HG02759 (cell line): Measurements from ENCODE around the gene INPP5D.

ENCODE experiments used
- ATAC-seq: cut with Tn5 transposase; IDR thresholded peaks from one replicate; pipeline ENCODE4 v1.9.1; 2021; ENCODE audit warnings: mild to moderate bottlenecking, moderate library complexity; ENCODE audit not compliant: unreplicated experiment

INPP5D gene

DNA sequence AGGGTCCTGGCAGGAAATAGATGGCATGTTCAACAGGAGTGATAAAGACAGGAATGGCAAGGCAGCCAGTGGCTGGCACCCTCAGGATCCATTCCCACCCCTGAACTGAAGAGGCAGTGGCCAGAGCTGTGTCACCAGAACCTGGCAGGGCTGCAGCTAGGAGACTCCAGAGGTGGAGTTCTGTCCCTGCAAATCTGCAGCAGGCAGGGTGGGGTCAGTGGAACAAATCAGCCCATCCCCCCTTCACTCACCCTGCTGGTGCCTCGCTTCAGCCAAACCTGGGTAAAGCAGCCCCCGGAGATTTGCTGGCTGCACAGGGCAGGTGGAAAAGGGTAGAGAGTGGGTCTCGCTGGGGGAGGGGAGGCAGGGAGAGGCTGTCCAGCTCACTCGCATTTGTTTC is 12.7 kb downstream of the INPP5D start:
- ATAC-seq, result no peak

DNA sequence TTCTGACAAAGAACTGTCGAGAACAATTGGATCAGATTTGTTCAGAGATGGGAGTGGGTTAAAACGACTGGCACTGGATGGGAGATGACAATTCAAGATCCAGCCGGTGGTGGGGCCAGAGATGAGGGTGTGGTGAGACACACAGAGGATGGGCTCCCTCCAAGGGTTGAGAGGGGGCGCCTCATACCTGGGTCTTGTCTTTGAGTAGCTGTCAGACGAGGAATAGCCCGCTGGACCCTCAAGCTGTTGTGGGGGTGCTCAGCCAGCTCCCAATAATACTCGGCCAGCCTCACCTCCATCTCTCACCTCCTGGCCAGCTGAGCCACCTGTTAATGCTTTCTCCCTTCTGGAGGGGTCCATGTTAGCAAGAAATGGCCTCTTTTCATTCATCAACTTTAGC is 14.0 kb downstream of the INPP5D start:
- ATAC-seq, result no peak

DNA sequence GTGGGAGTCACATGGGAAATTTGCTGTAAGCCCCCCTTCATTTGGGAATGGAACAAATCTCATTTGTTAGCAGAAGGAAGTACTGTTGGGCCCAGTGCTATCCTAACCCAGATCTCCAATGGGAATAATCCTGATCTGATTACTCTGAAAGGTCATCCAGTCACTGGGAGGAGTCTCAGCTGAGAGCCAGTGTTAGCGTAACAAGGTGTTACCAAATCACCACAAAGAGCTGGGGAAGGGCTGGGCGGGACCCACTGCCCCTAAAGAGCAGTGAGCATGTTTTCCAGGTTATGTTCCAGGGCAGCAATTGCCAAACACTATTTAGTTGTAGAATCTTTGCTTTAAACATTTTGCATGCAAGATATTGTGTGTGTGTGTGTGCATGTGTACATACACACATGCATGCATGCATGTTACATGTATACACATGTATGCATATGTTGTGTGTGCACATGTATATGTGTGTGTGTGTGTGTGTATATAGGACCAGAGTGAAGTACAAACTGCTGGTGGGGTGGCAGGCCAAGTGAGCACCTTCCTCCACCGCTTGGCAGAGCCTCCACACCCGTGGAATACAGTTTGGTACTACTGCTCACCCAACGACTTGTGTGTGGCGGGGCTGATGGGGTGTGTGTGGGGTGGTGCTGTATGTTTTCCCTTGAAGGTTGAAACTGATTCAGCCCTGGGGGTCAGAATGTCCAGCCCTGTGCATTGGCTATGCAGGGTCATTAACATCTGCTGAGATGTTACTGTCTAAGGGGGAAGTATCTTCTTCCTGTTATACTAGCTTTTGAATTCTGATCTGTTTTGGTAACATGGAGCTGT is 15.2 kb downstream of the INPP5D start:
- ATAC-seq, result peak; percentile 26

DNA sequence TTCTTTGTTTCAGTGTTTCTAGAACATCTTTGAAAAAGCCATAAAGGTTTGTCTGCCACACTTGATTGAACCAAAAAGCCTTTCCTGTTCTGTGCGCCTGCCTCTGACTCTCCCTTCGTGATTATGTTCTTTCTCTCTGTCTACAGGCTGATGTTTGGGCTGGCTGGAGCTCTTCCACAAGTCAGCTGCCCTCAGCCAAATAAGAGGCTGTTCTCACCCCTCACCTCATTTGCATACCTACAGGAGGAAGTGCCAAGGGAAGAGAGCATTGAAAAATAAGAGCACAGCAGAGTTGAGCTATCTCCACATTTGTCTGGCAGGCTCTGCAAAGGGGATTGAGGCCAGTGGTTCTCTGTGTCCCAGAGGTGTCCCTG is 15.8 kb downstream of the INPP5D start:
- ATAC-seq, result peak; percentile 63

DNA sequence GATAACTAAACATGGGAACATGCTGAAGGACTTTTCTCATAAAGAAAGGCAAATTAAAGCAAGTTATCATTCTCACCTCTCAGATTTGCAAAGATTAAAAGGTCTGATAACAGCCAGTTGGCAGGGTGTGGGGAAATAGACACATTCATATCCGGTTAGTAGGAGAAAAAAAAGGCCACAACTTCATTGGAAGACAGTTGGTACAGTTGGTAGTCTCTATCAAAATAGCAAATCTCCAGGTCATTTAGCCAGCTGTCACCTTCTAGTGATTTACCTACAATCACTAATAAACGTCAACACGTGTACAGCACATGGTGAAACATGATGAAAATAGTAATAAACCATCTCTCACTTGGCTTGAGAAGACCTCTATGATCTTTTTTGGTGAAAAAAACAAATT is 16.6 kb downstream of the INPP5D start:
- no peak for ATAC-seq

DNA sequence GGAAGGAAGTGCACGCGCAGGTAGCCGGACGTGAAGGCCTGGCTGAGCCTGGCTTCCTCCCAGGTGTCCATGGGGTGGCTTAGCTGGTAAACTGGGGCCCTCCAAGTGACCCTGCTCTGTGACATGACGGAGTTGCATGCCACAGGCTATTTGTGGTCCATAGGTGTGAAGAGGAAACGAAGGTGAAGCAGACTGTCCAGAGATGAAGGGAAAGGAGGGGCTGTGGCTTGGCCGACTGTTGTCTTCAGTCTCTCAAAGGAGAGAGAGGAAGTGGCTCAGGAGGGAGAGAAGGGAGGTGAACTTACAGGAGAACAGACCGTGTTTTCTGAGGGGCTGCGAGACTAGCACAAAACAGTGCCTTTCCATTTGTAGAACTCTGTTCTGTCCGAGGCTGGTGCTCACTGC is 19.3 kb downstream of the INPP5D start:
- no peak for ATAC-seq

DNA sequence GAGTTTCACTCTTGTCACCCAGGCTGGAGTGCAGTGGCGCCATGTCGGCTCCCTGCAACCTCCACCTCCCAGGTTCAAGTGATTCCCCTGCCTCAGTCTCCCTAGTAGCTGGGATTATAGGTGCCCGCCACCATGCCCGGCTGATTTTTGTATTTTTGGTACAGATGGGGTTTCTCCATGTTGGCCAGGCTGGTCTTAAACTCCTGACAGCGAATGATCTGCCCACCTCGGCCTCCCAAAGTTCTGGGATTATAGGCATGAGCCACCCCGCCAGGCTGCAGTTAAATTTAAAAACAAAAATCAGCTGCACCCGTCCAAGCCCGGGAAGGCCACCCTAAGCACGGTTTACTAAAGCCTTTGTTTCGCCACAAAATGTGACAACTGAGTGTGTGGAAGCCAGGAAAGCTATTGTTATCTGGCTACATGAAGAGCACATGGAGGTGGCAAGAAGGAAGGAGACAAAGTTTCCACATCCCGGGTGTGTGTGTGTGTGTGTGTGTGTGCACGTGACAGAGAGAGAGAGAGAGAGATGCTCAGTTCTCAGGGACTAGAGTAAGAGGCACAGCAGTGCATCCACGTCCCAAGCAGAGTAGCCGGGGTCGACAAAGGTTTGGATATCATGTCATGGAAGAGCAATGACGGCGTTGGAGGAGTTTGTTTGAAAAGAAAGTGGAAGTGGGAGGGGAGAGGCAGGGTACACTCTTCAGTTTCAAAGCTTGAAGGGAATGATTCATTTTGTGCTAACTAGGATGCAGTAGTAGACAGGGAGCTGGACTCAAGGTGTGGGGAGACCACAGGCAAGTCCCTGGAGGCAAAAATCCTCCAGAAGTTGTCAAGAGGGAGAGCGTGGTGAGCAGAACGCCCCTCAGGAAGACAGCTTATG is 20.1 kb downstream of the INPP5D start:
- no peak for ATAC-seq

DNA sequence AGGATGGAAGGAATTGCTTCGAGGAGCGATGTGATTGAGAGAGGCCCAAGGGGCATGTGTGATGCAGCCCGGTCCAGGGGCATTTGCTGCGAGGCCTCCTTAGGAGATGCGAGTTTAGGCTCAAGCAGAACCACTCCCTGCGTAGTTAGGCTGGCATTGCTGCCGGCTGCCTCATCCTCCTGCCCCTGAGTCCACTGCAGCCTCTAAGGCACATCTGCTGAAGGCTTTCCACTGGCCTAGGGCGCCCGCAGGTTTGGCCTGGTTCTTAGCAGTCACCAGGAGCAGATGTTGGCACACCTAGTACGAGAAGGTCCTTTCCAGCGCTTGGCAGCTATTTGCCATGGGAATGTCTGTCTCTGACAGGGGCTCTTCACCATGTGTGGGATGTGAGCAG is 20.7 kb downstream of the INPP5D start:
- ATAC-seq, result no peak

DNA sequence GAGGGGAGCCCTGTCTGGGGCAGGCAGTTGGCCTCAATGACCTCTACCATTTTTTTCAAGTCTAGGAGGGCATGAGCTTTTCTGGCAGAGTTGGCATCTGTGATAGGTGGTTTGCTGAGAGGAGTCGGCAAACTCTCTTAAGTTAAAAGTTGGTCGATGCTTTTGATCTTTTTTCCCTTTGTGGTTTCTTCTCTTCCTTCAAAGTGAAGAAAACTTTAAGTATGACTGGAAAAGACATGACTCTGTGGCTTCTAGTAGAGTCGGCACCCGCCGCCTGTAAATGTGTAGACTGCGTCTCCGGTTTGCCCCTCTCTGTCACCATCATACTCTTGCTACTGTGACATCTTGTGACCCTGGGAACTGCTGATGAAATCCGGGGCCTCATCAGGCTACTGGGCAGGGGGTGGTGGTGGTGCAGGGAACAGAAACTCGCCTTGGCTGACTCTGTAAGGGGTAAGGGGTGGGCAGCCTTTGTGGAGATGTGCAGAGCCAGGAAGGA is 21.1 kb downstream of the INPP5D start:
- peak; percentile 27 for ATAC-seq

DNA sequence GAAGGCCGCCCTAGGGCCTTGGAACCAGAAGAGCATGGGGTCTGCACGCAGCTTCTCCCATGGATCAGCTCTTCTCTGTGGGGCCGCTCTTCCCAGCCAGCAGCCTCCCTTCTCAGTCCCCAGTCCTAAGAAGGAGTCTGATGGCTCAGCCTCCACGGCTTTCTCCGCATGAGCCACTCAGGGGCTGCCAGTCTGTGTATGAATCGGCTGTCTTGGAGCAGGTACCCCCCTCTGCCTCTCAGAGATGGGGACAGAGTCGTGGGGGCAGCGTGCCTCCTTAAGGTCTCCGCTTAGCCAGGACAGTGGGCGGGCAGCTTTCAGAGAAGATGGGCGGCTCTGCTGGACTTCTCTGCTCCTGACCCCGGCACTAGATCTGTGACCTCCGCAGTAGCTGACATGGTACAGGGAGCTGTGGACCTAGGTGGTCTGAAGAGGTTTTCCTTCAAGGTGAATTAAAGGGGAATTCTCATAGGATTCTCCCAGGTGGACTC is 21.6 kb downstream of the INPP5D start:
- ATAC-seq, result peak; percentile 2

DNA sequence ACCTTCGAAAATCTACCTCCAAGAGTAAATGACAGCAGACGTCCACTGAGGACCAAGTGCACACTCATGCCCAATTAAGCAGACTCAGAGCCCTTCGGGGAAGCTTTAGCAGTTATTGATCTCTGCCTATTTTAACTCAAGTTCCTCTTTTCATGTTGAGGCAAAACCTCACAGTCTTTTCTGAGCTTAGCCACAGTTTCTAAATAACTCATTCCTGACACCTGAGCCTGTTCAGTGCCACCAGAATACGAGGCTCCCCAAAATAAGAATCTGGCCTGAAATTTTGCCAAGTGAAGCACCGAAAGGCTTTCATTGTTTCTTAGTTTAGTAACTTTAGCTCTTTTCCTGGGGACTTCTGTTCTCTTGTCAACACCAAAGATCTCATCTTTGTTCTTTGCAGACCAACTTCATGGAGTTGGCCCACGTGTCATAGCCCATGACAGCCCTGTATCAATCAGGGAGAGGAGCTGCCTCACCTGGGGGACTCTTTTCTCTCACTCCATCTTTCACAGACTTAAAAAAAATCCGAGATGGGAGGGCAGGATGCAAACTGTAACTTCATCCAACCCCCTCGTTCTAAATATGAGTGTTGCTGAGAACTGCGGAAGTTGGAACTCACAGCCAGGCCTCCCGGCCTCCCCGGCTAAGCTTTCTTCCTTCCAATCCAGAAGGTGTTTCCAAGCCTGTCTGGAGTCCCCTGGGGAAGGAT is 22.2 kb downstream of the INPP5D start:
- peak; percentile 46 for ATAC-seq

DNA sequence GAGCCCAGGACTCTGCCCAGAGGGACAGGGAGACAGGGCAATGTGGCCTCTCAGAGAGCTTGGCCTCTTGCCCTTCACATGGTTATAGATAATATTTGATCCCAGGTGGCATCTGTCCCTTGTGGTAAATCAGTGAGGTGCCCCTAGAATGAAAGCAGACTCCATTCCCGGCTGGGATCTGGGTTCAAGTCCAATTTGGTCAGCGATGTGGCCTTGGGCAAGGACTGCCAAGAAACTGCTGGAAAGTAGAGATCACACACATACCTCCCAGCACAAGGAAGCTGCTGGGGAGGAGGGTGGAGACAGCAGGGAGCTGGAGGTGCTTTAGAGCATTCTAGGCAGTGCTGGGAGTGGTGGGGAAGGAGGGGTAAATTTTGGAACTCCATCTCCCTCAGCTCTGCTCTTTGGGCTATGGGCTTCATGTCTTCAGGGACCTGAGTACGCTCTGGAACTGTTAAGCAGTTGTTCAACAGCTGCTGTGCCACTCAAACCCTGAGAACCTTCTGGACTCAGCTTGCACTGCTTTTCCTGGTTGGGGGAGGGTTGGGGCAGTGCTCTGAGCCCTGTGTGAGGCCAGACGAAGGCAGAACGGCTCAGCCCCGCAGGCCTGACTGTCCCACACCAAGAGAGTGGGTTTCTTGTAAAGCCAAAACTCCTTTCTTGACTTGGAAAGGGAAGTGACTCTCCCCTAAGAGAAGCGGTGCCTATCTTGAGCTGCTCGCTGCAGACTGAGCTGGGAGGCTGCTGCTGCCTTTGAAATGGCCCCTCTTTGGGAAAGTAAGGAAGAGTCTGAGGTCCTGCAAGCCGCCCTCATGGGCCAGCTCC is 23.0 kb downstream of the INPP5D start:
- no peak for ATAC-seq

DNA sequence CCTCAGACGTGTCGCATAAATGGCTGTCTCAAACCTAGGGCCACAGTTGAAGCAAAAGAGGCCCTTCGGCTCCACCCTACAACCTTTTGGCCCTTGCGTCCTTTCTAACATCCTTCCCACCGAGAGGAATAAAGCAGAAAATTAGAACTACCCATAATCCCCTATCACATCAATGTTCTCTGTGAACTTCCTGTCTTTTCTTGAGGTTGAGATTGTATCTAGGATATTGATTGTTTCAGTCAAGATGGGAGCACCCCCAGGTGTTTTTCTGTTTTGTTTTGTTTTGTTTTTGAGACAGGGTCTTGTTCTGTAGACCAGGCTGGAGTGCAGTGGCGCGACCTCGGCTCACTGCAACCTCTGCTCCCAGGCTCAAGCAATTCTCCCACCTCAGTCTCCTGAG is 23.6 kb downstream of the INPP5D start:
- no peak for ATAC-seq

DNA sequence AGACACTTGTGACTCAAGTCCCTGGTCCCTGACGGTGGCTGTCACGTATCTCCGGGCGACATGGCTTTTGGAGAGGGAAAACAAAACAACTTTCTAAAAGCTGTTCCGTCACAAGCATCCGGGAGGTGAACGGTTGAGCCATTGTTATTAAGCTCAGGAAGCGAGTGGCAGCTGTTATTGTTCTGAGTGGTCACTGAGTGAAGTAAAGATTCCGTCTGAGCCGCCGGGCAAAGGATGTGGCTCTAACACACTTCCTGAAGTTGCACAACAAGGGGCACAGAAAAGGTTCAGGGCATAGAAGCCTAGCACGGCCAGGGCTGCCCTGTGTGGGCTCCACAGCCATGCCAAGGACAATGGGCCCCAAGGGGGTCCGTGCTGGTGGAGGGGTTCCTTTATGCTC is 24.3 kb downstream of the INPP5D start:
- peak; percentile 18 for ATAC-seq

DNA sequence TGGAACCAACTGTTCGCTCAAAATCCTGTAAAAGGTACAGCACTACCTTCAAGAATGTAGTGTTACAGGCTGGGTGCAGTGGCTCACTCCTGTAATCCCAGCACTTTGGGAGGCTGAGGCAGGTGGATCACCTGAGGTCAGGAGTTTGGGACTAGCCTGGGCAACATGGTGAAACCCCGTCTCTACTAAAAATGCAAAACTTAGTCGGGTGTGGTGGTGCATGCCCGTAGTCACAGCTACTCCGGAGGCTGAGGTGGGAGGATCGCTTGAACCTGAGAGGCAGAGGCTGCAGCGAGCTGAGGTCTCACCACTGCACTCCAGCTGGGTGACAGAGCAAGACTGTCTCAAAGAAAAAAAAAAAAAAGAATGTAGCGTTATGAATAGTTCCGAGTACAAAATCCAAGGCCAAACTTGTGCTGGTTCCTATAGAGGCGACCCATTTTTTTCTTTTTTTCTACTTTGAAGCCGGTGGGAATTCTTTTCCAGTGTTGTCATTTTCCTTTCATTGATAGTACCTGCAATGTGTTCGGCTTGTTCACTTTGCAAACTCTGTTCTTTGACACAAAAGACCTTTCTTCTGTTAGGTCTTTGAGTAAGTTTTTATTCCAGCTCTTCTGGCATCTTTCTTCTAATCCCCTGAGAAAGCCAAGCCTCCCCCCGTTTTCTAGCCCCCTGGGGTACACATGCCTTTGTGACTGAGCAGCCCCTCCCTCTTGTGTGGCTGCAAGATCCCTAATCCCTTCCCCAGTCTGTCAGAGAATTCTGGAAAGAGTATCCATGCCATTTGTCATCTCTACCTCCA is 25.1 kb downstream of the INPP5D start:
- no peak for ATAC-seq

DNA sequence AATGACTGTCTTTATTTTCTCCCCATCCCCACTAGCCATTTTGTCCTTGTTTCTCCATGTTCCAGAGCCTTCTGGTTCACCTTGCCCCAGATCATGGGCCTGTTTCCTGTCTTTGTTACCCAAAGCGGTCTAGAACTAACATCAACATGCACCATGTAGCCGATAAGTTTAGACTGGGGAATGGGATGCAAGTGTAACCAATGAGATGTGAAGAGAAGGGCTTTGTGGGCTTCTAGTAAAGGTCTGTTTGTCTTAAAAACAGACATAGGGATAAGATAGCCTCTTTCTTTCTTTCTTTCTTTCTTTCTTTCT is 25.7 kb downstream of the INPP5D start:
- ATAC-seq, result no peak

DNA sequence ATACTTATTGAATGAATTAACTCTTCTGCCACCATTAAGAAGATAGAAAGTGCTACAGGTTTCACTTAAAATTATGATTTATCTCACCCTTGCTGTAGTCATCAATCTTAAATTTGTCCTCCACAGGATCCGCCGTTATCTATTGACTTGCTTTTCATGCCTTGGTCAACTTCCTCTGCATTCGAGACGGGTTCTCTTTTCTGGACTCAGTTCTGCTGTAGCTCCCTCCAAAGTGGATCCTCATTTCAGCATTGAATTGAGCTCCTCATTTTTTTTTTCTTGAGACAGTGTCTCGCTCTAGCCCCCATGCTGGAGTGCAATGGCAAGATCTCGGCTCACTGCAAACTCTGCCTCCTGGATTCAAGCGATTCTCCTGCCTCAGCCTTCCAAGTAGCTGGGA is 27.6 kb downstream of the INPP5D start:
- no peak for ATAC-seq

DNA sequence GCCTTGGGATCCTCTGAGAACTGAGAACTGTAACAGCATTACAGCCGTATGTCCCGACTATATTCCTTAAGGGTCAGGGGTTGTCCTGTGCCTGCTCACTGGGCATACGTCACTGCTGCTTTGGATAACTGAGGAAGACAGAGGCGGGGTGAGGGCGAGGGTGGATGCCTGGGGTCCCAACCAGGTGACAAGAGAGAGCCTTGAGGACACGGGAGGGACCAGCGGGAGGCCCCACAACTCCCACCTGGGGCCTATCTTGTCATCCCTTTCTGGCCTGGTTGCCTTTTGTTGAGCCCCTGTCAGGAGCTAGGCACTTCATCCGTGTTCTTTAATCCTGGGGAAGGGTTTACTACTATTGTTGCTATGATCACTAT is 28.8 kb downstream of the INPP5D start:
- ATAC-seq, result no peak

DNA sequence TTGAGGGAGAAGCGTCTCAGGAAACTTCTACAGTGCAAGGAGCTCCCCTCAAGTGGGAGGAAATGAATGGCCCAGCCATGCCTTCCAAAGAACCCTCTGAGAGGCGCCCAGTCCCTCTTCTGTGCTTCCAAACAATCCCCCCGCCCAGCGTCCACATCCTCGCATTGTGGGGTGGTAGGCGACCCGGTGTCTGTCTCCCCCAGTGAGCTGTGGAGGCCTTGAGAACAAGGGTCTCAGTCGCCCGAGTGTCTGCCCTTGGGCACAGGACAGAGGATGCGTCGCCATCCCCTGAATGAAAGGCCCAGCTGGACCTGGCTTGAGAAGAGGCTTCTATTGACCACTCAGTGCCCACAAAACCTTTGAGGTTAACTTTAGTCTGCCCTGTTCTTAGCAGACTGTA is 29.7 kb downstream of the INPP5D start:
- ATAC-seq, result no peak

DNA sequence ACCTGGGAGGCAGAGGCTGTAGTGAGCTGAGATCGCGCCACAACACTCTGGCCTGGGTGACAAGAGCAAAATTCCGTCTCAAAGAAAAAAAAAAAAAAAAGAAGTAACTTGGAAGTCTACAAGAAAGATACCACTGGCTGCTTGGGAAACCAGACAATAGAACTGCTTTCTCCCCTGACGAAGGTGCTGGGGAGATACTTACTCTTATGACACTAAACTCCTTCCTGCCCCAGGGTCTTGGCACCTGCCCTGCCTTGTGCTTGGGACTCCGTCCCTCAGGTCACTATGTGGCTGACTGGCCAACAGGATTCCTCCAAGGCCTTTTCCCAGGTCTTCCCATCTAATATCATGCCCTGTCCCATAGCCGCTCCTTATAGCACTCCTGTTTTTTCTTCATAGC is 30.7 kb downstream of the INPP5D start:
- no peak for ATAC-seq
